Liver (tissue), 9 donors: ENCODE measurements around the gene TMEM222. TPM values are rescaled to one million over a fixed set of nuclear protein-coding genes. Genes with fewer than 3 reads are reported as not detected.

ENCODE experiments used
- DNase-seq: peaks from one replicate; pipeline ENCODE4 v3.0.0-alpha.2; 2017; ENCODE audit warnings: low spot score
- H3K27ac ChIP-seq, 2 donors: one replicate each; pipeline ENCODE4 v1.7.0; 2013; ENCODE audit warnings: inconsistent platforms in 2 of 2, low read length in 2 of 2, control low read depth in 1 of 2, low read depth in 1 of 2, mild to moderate bottlenecking in 1 of 2
- H3K27me3 ChIP-seq, 4 donors: one replicate each; pipeline versions ENCODE4 v1.6.1 to v1.7.0; 2013; ENCODE audit warnings: low read length in 3 of 4, inconsistent platforms in 1 of 4, mild to moderate bottlenecking in 1 of 4, moderate library complexity in 1 of 4; ENCODE audit not compliant: control insufficient read depth in 4 of 4, insufficient read depth in 4 of 4
- H3K36me3 ChIP-seq, 4 donors: one replicate each; pipeline versions ENCODE4 v1.6.1 to v1.7.0; 2013; ENCODE audit warnings: low read length in 3 of 4, mild to moderate bottlenecking in 3 of 4, low read depth in 1 of 4, moderate library complexity in 1 of 4; ENCODE audit not compliant: control insufficient read depth in 4 of 4, insufficient read depth in 3 of 4
- H3K4me1 ChIP-seq, 4 donors: one replicate each; pipeline versions ENCODE4 v1.6.1 to v1.7.0; 2013; ENCODE audit warnings: low read length in 3 of 4, mild to moderate bottlenecking in 3 of 4, moderate library complexity in 1 of 4; ENCODE audit not compliant: control insufficient read depth in 4 of 4, insufficient read depth in 4 of 4
- H3K4me3 ChIP-seq, 3 donors: one replicate each; pipeline versions ENCODE4 v1.6.1 to v1.7.0; 2013; ENCODE audit warnings: low read length in 3 of 3, control low read depth in 1 of 3, low read depth in 1 of 3, mild to moderate bottlenecking in 1 of 3
- H3K9ac ChIP-seq, 2 donors: one replicate each; pipeline ENCODE4 v1.7.0; 2013; ENCODE audit warnings: low read length in 2 of 2, mild to moderate bottlenecking in 2 of 2, moderate library complexity in 2 of 2, control low read depth in 1 of 2, low read depth in 1 of 2
- H3K9me3 ChIP-seq, 4 donors: one replicate each; pipeline versions ENCODE4 v1.6.1 to v1.7.0; 2013; ENCODE audit warnings: low read length in 3 of 4; ENCODE audit not compliant: control insufficient read depth in 4 of 4
- CTCF ChIP-seq: fragments of 150-350 bp; IDR thresholded peaks from 2 replicates; pipeline ENCODE4 v1.5.1; 2017; ENCODE audit warnings: improper control_type of control experiment, low read depth, low read length; ENCODE audit not compliant: missing input control
- FOXA1 ChIP-seq: IDR thresholded peaks from 2 replicates; pipeline ENCODE4 v1.6.1; 2016; ENCODE audit warnings: antibody characterized with exemption
- FOXA2 ChIP-seq: IDR thresholded peaks from 2 replicates; pipeline ENCODE4 v1.6.1; 2016; ENCODE audit warnings: antibody characterized with exemption
- GABPA ChIP-seq, 2 donors: IDR thresholded peaks in 1 of 2; conservative IDR thresholded peaks in 1 of 2; 2 replicates each; pipeline ENCODE4 v1.6.1; 2016; ENCODE audit warnings: antibody characterized with exemption in 2 of 2, mild to moderate bottlenecking in 1 of 2, moderate library complexity in 1 of 2
- HNF4A ChIP-seq, 2 donors: conservative IDR thresholded peaks; 2 replicates each; pipeline ENCODE4 v1.6.1; 2016; ENCODE audit warnings: antibody characterized with exemption in 2 of 2, mild to moderate bottlenecking in 2 of 2
- HNF4G ChIP-seq: IDR thresholded peaks from 2 replicates; pipeline ENCODE4 v1.6.1; 2016; ENCODE audit warnings: antibody characterized with exemption
- NR2F2 ChIP-seq: IDR thresholded peaks from 2 replicates; pipeline ENCODE4 v1.6.1; 2016; ENCODE audit warnings: antibody characterized with exemption
- RAD21 ChIP-seq, 2 donors: IDR thresholded peaks; 2 replicates each; pipeline ENCODE4 v1.6.1; 2016; ENCODE audit warnings: antibody characterized with exemption in 2 of 2, mild to moderate bottlenecking in 2 of 2
- REST ChIP-seq: IDR thresholded peaks from 2 replicates; pipeline ENCODE4 v1.6.1; 2016; ENCODE audit warnings: antibody characterized with exemption, mild to moderate bottlenecking
- RXRA ChIP-seq, 2 donors: IDR thresholded peaks; 2 replicates each; pipeline ENCODE4 v1.6.1; 2017 to 2018; ENCODE audit warnings: antibody characterized with exemption in 2 of 2, mild to moderate bottlenecking in 1 of 2
- SP1 ChIP-seq: IDR thresholded peaks from 2 replicates; pipeline ENCODE4 v1.6.1; 2018; ENCODE audit warnings: antibody characterized with exemption, mild to moderate bottlenecking
- WGBS: extraction: QIAGEN DNeasy Blood & Tissue Kit; methylation state at CpG from one replicate; pipeline ENCODE4 v1.1.7; 2013; 5-methylcytosine and 5-hydroxymethylcytosine counted together
- polyA plus RNA-seq, 2 donors: library from polyadenylated mRNA; stranded (reverse) in 1 of 2; unstranded in 1 of 2; fragments of 200-250 nt in 1 of 2; fragments of >200 nt in 1 of 2; fragmentation: Nextera tagmentation in 1 of 2; extraction: Ambion mirVana in 1 of 2; gene quantifications; one replicate each; pipeline versions ENCODE4 v1.2.1 to v1.2.3, GENCODE V29; 2013 to 2015
- total RNA-seq, 2 donors: library from RNA; depleted of rRNA; stranded (reverse); fragments of >200 nt; gene quantifications; one replicate each; pipeline ENCODE4 v1.2.3, GENCODE V29; 2014
- donor health status: healthy.
- donor health status: healthy.
- donor health status: healthy.
- donor health status: healthy.
- donor health status: healthy.

Gene TMEM222
- total and polyA plus RNA-seq, 4 donors, result 14.7 to 32.9 (median 21.8) TPM

- H3K9me3 ChIP-seq, result no peaks in the 10 kb centered on the region
- no peaks in the 10 kb centered on the region for H3K36me3 ChIP-seq
- H3K4me1 ChIP-seq, result peaks cover 4 to 34% (median 14%) of the 10 kb centered on the region in 4 donors
- no peak overlapping the region for H3K9ac ChIP-seq
- H3K27me3 ChIP-seq, result no peaks in the 10 kb centered on the region
- DNase-seq, result no peak
- H3K4me3 ChIP-seq, result no peak overlapping the region
- 82% methylated on average over 11 of the region's 11 CpGs for WGBS
- no peak for TF ChIP-seq GABPA (IDR thresholded peaks at IDR 0.05 in 1 of 2, conservative IDR thresholded peaks at IDR 0.05 in 1 of 2)
- no peak for TF ChIP-seq FOXA2
- TF ChIP-seq FOXA1, result no peak
- TF ChIP-seq NR2F2, result peak; percentile 23
- no peak overlapping the region for H3K27ac ChIP-seq
Observed at GRCh38 chr1:27364696-27365371, 42.9 kb downstream of the TMEM222 start.

- no peaks in the 10 kb centered on the region for H3K9me3 ChIP-seq
- no peaks in the 10 kb centered on the region for H3K36me3 ChIP-seq
- DNase-seq, result peak; percentile 94
- peaks cover 1 to 34% (median 12%) of the 10 kb centered on the region in 4 donors for H3K4me1 ChIP-seq
- peak overlapping the region; percentile 58 to 72 (median 66) for H3K4me3 ChIP-seq
- WGBS, result 7% methylated on average over 40 of the region's 40 CpGs
- TF ChIP-seq REST, result peak; percentile 14
- no peak for TF ChIP-seq GABPA (IDR thresholded peaks at IDR 0.05 in 1 of 2, conservative IDR thresholded peaks at IDR 0.05 in 1 of 2)
- TF ChIP-seq NR2F2, result peak; percentile 10
- TF ChIP-seq RXRA (IDR thresholded peaks at IDR 0.05), result peak in 1 of 2 donors; percentile 22
- TF ChIP-seq RAD21 (IDR thresholded peaks at IDR 0.05), result no peak
- peak; percentile 43 for TF ChIP-seq SP1
- H3K27ac ChIP-seq, result peak overlapping the region; percentile 84 to 87
- peak overlapping the region in 1 of 2 donors; percentile 71 for H3K9ac ChIP-seq
- no peaks in the 10 kb centered on the region for H3K27me3 ChIP-seq
Observed at GRCh38 chr1:27365372-27366112, 43.6 kb downstream of the TMEM222 start.

GRCh38 chr1:27366113-27366410 is 44.1 kb downstream of the TMEM222 start:
- TF ChIP-seq HNF4G (no peak), RXRA (IDR thresholded peaks at IDR 0.05) (no peak), HNF4A (conservative IDR thresholded peaks at IDR 0.05) (no peak), CTCF (no peak), RAD21 (IDR thresholded peaks at IDR 0.05) (no peak)
- DNase-seq, result peak; percentile 72
- Histone ChIP-seq H3K36me3 (no peaks in the 10 kb centered on the region), H3K4me1 (peaks cover 0 to 34% (median 12%) of the 10 kb centered on the region in 4 donors), H3K4me3 (peak overlapping the region; percentile 58 to 72 (median 66)), H3K27ac (peak overlapping the region; percentile 84 to 87), H3K27me3 (no peaks in the 10 kb centered on the region), H3K9ac (peak overlapping the region in 1 of 2 donors; percentile 79), H3K9me3 (no peaks in the 10 kb centered on the region)
- WGBS, result under 1% methylated on average over 30 of the region's 30 CpGs
